Middle frontal gyrus (tissue), 1 donor: ENCODE results near the gene PLCD4.
A peak's percentile ranks its signal among the peaks of the same experiment; 100 is the strongest.

Experiments
- DNase-seq: peaks from one replicate; pipeline ENCODE4 v3.0.0-alpha.2; 2015; ENCODE audit warnings: low spot score; ENCODE audit errors: extremely low spot score

PLCD4 gene

GRCh38 chr2:218663901-218664300 lies 56.2 kb downstream of the PLCD4 start:
- no peak for DNase-seq

GRCh38 chr2:218664653-218665052 lies 57.0 kb downstream of the PLCD4 start:
- no peak for DNase-seq

- DNase-seq = no peak
Measured at GRCh38 chr2:218671097-218671653, 63.5 kb downstream of the PLCD4 start.

GRCh38 chr2:218671654-218672566 lies 64.2 kb downstream of the PLCD4 start, which contains the start of the genes RNF25 and STK36:
Gene RNF25, minus strand, starts transcription at chr2:218672002. Its CDS starts 32 bp downstream, at chr2:218671970.
Gene STK36, plus strand, starts transcription at chr2:218672086. Its CDS starts 744 bp downstream, at chr2:218672830.
- DNase-seq = peak; percentile 80

GRCh38 chr2:218679119-218679518 lies 71.4 kb downstream of the PLCD4 start:
- DNase-seq = no peak

GRCh38 chr2:218680061-218680460 lies 72.4 kb downstream of the PLCD4 start:
- DNase-seq = no peak
